Loucy (cell line): ENCODE results near the gene PLXNB3.
A peak's percentile ranks its signal among the peaks of the same experiment; 100 is the strongest.

Experiments used
- H2AFZ ChIP-seq: fragments of 200-600 bp; sonication (generic); 2 replicates; pipeline ENCODE4 v1.6.0; 2016; ENCODE audit warnings: antibody characterized with exemption, mild to moderate bottlenecking, low read length, moderate library complexity
- H3F3A ChIP-seq: fragments of 200-600 bp; 2 replicates; pipeline ENCODE4 v1.6.0; 2016; ENCODE audit warnings: antibody characterized with exemption, low read depth, mild to moderate bottlenecking
- H3K27me3 ChIP-seq: fragments of 200-600 bp; sonication (generic); 2 replicates; pipeline ENCODE4 v1.6.1; 2014; ENCODE audit warnings: low read length, mild to moderate bottlenecking; ENCODE audit not compliant: insufficient read depth, poor library complexity, severe bottlenecking
- H3K36me3 ChIP-seq: fragments of 200-600 bp; sonication (generic); 2 replicates; pipeline ENCODE4 v1.6.1; 2016; ENCODE audit warnings: low read length; ENCODE audit not compliant: insufficient read depth
- H3K4me1 ChIP-seq: fragments of 200-600 bp; sonication (generic); 2 replicates; pipeline ENCODE4 v1.5.1; 2014; ENCODE audit warnings: low read length, mild to moderate bottlenecking; ENCODE audit not compliant: insufficient read depth, poor library complexity, severe bottlenecking
- H3K4me2 ChIP-seq: fragments of 200-600 bp; sonication (generic); 2 replicates; pipeline ENCODE4 v1.6.0; 2014; ENCODE audit warnings: antibody characterized with exemption, low read length, low read depth, mild to moderate bottlenecking; ENCODE audit not compliant: poor library complexity, severe bottlenecking
- H3K4me3 ChIP-seq: fragments of 200-600 bp; sonication (generic); 2 replicates; pipeline ENCODE4 v1.5.1; 2014; ENCODE audit warnings: low read length, mild to moderate bottlenecking, mixed read lengths; ENCODE audit not compliant: poor library complexity, severe bottlenecking
- H3K79me2 ChIP-seq: fragments of 200-600 bp; sonication (generic); 2 replicates; pipeline ENCODE4 v1.6.1; 2014; ENCODE audit warnings: low read length; ENCODE audit not compliant: insufficient read depth
- H3K9ac ChIP-seq: fragments of 200-600 bp; sonication (generic); 2 replicates; pipeline ENCODE4 v1.6.0; 2014; ENCODE audit warnings: mild to moderate bottlenecking, low read depth, low read length, moderate library complexity; ENCODE audit not compliant: poor library complexity, severe bottlenecking
- H3K9me2 ChIP-seq: fragments of 200-600 bp; sonication (generic); replicated peaks from 2 replicates; pipeline ENCODE4 v1.6.1; 2016; ENCODE audit warnings: low read depth, low read length, mixed read lengths
- H3K9me3 ChIP-seq: fragments of 200-600 bp; sonication (generic); 2 replicates; pipeline ENCODE4 v1.6.1; 2014; ENCODE audit warnings: mild to moderate bottlenecking, antibody characterized with exemption, low read length, low read depth; ENCODE audit not compliant: insufficient read depth
- H4K20me1 ChIP-seq: fragments of 200-600 bp; sonication (generic); 2 replicates; pipeline ENCODE4 v1.6.0; 2014; ENCODE audit warnings: antibody characterized with exemption, low read length, mild to moderate bottlenecking; ENCODE audit not compliant: insufficient read depth, poor library complexity, severe bottlenecking
- EZH2phosphoT487 ChIP-seq: fragments of 200-600 bp; IDR thresholded peaks from 2 replicates; pipeline ENCODE4 v1.6.1; 2018; ENCODE audit warnings: antibody characterized with exemption, mild to moderate bottlenecking, moderate library complexity, borderline replicate concordance
- TF ChIP-seq, protein P1 (sequence below): fragments of 200-600 bp; sonication (generic); conservative IDR thresholded peaks from 2 replicates; pipeline ENCODE4 v1.5.1; 2014; ENCODE audit warnings: mild to moderate bottlenecking, antibody characterized with exemption, low read length

Gene PLXNB3

DNA sequence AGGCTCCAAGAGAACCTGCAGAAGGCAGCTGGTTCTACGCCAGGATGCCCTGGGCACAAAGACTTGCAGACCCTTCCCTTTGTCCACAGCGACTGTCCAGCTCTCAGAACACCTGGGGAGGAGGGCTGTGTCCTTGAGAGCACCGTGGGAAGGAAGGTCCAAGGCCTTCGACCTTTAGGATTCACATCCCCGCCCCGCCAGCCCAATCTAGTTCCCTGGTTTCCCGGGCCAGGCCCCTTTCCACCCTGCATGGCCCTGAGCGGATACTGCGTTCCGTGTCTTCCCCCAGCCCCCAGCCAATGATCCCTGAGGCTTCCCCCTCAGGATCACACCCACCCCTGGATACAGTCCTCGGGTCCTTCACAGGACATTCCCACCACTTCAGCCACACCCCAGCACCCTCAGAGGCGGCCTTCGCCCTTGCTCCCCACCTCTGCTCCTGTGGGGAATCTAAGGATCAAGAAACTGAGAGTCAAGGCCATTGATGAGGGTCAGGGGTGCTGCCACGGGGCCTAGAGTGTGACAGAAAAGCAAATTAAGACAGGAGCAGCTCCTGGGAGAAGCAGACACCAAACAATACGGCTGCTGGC, 30.3 kb upstream of the PLXNB3 start:
- Histone ChIP-seq H4K20me1 (no peaks in the 10 kb centered on the region), H3K79me2 (no peaks in the 10 kb centered on the region), H3K4me3 (no peak overlapping the region), H3K9me2 (no peaks in the 10 kb centered on the region), H3K9me3 (no peaks in the 10 kb centered on the region), H3K4me1 (peaks cover 3% of the 10 kb centered on the region), H3K9ac (no peak overlapping the region), H2AFZ (no peak overlapping the region), H3F3A (no peaks in the 10 kb centered on the region), H3K36me3 (no peaks in the 10 kb centered on the region), H3K27me3 (no peaks in the 10 kb centered on the region), H3K4me2 (no peak overlapping the region)
- TF ChIP-seq, protein P1, sequence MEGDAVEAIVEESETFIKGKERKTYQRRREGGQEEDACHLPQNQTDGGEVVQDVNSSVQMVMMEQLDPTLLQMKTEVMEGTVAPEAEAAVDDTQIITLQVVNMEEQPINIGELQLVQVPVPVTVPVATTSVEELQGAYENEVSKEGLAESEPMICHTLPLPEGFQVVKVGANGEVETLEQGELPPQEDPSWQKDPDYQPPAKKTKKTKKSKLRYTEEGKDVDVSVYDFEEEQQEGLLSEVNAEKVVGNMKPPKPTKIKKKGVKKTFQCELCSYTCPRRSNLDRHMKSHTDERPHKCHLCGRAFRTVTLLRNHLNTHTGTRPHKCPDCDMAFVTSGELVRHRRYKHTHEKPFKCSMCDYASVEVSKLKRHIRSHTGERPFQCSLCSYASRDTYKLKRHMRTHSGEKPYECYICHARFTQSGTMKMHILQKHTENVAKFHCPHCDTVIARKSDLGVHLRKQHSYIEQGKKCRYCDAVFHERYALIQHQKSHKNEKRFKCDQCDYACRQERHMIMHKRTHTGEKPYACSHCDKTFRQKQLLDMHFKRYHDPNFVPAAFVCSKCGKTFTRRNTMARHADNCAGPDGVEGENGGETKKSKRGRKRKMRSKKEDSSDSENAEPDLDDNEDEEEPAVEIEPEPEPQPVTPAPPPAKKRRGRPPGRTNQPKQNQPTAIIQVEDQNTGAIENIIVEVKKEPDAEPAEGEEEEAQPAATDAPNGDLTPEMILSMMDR = no peak
- no peak for TF ChIP-seq EZH2phosphoT487

DNA sequence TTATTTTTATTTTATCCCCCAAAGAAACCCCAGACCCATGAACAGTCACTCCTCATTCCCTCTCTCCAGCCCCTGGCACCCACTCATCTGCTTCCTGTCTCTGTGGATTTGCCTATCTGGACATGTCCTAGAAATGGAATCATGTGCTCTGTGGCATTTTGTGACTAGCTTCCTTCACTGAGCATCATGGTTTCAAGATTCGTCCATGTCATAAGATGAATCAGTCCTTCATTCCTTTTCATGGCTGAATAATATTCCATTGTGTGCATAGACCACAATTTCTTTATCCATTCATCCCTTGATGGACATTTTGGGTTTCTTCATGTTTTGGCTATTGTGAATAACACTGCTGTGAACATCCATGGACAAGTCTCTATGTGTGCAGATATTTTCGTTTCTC, 29.2 kb upstream of the PLXNB3 start:
- Histone ChIP-seq H4K20me1 (no peaks in the 10 kb centered on the region), H3K4me1 (peaks cover 4% of the 10 kb centered on the region), H3K4me3 (no peak overlapping the region), H3K4me2 (no peak overlapping the region), H3F3A (no peaks in the 10 kb centered on the region), H3K27me3 (no peaks in the 10 kb centered on the region), H3K9me2 (no peaks in the 10 kb centered on the region), H3K36me3 (no peaks in the 10 kb centered on the region), H3K9ac (no peak overlapping the region), H2AFZ (no peak overlapping the region), H3K9me3 (no peaks in the 10 kb centered on the region), H3K79me2 (no peaks in the 10 kb centered on the region)
- TF ChIP-seq EZH2phosphoT487 = no peak
- TF ChIP-seq, protein P1 = no peak

- H3K4me3 ChIP-seq = no peak overlapping the region
- no peaks in the 10 kb centered on the region for H3K79me2 ChIP-seq
- H3F3A ChIP-seq = no peaks in the 10 kb centered on the region
- no peak overlapping the region for H3K9ac ChIP-seq
- H3K27me3 ChIP-seq = no peaks in the 10 kb centered on the region
- H3K36me3 ChIP-seq = no peaks in the 10 kb centered on the region
- no peak overlapping the region for H3K4me2 ChIP-seq
- TF ChIP-seq EZH2phosphoT487 = no peak
- TF ChIP-seq, protein P1 = peak; percentile 37; the same call in 1 of the 2 replicates
- H3K9me3 ChIP-seq = no peaks in the 10 kb centered on the region
- H2AFZ ChIP-seq = no peak overlapping the region
- no peaks in the 10 kb centered on the region for H4K20me1 ChIP-seq
- no peaks in the 10 kb centered on the region for H3K9me2 ChIP-seq
- peaks cover 8% of the 10 kb centered on the region for H3K4me1 ChIP-seq
These were observed 28.8 kb upstream of the PLXNB3 start for GRCh38 chrX:153735274-153735673.
